DOHH2 (cell line): ENCODE results near the gene NT5DC3.

Source experiments
- EZH2phosphoT487 ChIP-seq: fragments of 200-600 bp; sonication (generic); IDR thresholded peaks from 2 replicates; pipeline ENCODE4 v1.6.1; 2017; ENCODE audit warnings: borderline replicate concordance, mild to moderate bottlenecking, antibody characterized with exemption, low read length, moderate library complexity, mixed read lengths
- TF ChIP-seq, protein P1 (sequence below): fragments of 200-600 bp; sonication (generic); IDR thresholded peaks from one replicate; pipeline ENCODE4 v1.5.1; 2014; ENCODE audit warnings: antibody characterized with exemption, mild to moderate bottlenecking, low read depth, low read length; ENCODE audit not compliant: poor library complexity, severe bottlenecking

DNA sequence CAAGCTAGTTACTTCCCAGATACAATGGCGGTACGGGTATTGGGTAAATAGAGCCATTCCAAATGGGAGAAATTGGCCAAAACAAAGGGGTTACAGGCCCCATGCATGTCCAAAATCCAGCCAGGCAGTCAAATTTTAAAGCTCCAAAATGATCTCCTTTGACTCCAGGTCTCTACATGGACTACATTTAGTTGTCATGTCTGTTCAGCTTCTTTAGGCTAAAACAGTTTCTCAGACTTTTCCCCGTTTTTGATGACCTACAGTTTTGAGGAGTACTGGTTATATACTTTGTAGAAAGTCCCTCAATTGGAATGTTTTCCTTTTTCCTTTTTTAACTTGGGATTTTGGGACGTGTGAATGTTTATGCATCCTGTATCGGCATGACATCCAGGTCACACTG lies 4.7 kb downstream of the NT5DC3 start:
- TF ChIP-seq, protein P1, sequence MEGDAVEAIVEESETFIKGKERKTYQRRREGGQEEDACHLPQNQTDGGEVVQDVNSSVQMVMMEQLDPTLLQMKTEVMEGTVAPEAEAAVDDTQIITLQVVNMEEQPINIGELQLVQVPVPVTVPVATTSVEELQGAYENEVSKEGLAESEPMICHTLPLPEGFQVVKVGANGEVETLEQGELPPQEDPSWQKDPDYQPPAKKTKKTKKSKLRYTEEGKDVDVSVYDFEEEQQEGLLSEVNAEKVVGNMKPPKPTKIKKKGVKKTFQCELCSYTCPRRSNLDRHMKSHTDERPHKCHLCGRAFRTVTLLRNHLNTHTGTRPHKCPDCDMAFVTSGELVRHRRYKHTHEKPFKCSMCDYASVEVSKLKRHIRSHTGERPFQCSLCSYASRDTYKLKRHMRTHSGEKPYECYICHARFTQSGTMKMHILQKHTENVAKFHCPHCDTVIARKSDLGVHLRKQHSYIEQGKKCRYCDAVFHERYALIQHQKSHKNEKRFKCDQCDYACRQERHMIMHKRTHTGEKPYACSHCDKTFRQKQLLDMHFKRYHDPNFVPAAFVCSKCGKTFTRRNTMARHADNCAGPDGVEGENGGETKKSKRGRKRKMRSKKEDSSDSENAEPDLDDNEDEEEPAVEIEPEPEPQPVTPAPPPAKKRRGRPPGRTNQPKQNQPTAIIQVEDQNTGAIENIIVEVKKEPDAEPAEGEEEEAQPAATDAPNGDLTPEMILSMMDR = no peak
- TF ChIP-seq EZH2phosphoT487 = no peak
